HG02642 (cell line): ENCODE measurements around the gene BCL2L11.

Source experiments
- ATAC-seq: cut with Tn5 transposase; IDR thresholded peaks from one replicate; pipeline ENCODE4 v1.9.1; 2021; ENCODE audit warnings: mild to moderate bottlenecking; ENCODE audit not compliant: unreplicated experiment, poor library complexity

Gene BCL2L11

GRCh38 chr2:111117598-111118480, 2.9 kb upstream of the BCL2L11 start:
- ATAC-seq: no peak

GRCh38 chr2:111118481-111118980, 2.2 kb upstream of the BCL2L11 start:
- ATAC-seq: no peak

GRCh38 chr2:111118981-111119821, 1.5 kb upstream of the BCL2L11 start:
- no peak for ATAC-seq

DNA sequence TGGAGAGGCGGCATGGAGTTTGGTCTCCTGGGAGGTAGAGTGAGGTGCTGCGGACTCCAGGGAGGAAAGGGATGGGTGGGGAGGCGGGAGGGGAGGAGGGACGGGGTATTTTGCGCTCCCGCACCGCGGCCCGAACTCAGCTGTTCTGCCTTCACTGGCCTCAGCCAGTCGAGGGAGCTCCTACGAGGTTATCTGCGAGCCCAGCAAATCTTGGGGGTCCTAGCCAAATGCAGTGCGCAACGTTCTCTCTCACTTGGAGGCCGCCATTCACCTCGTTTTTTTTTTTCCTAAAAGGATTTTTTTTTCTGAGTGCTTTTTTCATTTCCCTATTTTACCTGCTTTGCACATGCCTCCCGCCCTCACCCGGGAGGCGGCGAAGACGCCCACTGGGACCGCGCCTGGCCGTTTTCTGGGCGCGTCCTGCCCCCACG, 877 bp upstream of the BCL2L11 start:
- ATAC-seq: peak; percentile 5

DNA sequence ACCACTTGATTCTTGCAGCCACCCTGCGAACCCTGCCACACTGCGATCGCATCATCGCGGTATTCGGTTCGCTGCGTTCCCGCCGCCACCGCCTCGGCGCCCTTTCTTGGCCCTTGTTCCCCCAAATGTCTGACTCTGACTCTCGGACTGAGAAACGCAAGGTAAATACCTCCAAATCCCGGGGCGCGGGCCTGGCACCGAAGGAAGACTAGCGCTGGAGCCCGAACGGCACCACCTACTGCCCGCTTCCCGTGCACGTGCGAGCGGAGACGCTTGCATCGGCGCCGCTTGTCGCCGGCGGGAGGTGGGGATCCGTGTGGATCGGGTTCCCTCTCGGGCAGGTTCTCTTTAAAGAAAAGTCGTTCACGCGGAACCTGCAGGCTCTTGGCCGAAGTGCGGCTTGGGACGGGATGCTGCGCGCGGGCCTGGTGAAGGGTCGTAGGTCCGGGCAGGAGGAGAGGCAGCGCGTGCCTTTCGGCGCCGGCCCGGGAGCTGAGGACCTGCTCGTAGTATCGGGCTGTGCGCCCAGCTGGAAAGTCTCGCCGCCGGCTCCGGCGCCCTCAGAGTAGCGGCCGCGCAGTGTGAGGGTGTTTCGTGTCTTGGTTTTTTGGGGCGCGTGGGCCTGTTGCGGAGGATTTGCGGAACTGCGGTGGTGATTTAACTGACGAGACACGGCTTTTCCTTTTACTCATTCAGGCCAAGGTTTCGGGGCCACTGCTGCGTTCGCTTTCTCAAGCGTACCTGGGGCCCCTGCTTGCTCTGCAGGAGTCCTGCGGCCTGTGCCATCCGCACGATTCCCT, 514 bp downstream of the BCL2L11 start:
- ATAC-seq: peak; percentile 6

- ATAC-seq: peak; percentile 54
Measured at GRCh38 chr2:111121828-111122630, 1.3 kb downstream of the BCL2L11 start.

DNA sequence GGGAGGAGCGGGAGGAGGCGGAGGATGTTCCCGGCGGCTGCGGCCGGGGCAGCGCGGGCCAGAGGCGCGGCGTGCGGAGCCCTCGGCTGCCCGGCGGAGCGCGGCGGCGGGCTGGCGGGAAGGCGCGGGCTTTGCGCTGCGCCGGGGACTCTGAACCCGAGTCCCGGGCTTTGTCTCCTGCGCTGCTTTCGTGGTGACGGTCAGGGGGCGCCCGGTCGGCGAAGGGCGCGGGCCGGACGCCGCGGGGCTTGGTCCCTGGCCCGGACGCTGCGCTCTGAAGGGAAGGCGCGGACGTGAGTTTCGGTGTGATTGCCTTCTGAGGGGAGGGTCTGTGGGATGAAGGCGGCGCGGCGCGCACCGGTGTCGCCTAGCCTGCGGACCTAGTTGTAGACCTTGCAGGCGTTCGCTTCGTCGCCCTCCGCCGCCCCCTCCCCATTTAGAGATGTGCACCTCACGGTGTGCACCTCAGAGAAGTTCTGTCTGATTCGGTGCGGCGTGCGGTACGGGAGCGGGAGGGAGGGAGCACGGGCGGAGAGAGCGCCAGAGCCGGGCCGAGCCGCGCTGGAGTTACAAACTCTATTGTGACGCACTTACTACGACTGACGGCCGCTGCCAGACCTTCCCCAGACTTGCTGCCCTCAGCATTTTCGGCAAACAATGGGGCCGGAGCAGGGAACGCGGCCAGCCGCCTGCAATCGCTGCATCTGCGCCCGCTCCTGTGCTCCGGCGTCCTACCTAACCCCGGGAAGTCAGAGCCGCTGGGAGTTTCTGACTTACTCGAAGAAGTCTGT, 2.1 kb downstream of the BCL2L11 start:
- ATAC-seq: peak; percentile 0

GRCh38 chr2:111123751-111124150, 3.0 kb downstream of the BCL2L11 start:
- no peak for ATAC-seq

- no peak for ATAC-seq
Measured at GRCh38 chr2:111126581-111126980, 5.9 kb downstream of the BCL2L11 start.

DNA sequence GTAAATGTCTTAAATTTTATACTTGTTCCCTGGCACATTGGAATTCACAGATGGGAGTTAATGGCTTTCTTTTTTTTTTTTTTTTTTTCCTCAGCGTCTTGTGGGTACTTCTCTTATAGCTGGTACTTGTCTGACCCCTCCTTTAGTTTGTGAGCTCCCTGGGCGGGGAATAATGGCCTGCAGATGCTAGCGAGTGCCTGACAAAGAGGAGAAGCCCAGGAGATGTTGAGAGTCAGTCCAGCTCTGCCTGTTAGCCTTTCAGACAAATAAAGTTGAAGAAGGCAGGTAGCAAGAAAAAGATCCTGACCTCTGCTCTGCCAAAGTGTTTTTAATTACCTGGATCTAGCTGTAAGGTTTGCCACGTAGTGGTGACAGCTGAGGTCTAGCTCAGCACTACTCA, 6.6 kb downstream of the BCL2L11 start:
- no peak for ATAC-seq

- ATAC-seq: no peak
Measured at GRCh38 chr2:111128096-111128495, 7.4 kb downstream of the BCL2L11 start.

- ATAC-seq: no peak
Measured at GRCh38 chr2:111133603-111134002, 12.9 kb downstream of the BCL2L11 start.

DNA sequence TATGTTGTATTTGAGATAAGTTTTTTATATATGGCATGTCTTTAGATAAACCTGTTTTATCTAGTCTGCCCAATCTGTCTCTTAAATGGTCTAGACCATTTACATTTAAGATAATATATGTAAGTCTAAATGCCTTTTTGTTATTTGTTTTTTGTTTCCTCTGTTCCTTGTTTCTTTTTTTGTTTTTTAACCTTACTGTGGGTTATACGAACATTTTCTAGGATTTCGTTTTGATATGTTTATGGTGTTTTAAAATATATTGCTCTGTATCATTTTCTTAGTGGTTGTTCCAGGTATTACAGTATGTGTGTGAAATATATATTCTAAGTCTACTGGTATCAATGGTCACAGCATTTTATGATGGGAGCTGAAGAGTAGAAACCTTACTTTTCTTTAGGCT, 13.3 kb downstream of the BCL2L11 start:
- ATAC-seq: no peak

- ATAC-seq: no peak
Measured at GRCh38 chr2:111135237-111135909, 14.7 kb downstream of the BCL2L11 start.

- no peak for ATAC-seq
Measured at GRCh38 chr2:111135910-111136297, 15.2 kb downstream of the BCL2L11 start.

GRCh38 chr2:111138839-111139238, 18.1 kb downstream of the BCL2L11 start:
- no peak for ATAC-seq

- ATAC-seq: no peak
Measured at GRCh38 chr2:111139637-111140317, 19.1 kb downstream of the BCL2L11 start.

DNA sequence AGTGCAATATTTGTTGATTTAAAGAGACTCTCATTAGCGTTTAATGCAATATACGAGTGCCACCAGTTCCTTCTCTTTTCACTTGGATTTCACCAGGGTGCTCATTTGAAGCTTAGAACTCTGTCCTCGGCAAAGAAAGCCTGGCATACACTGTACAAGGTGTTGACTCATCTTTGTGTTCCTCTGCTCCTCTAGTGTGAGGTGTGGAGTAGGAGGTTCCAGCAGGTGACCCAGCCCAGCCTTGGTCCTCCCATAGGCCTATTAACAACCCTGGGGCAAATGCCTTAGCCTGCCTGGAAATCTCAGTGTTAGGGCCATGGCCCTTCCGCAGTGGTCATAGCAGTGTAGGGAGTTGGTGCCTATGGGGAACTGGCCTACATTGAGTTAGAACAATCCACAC, 20.1 kb downstream of the BCL2L11 start:
- ATAC-seq: no peak
